RWPE2 (cell line): ENCODE results near the gene ZNF513.
A peak's percentile ranks its signal among the peaks of the same experiment; 100 is the strongest.
"Not testable (repeated sequence)": the region's sequence is repeated elsewhere in the genome, so short reads cannot be mapped to it uniquely, and the experiment has no call there.

Experiments used
- ATAC-seq: fragments of 200-7000 bp; cut with Tn5 transposase; 3 replicates; pipeline ENCODE4 v1.9.1; 2021; ENCODE audit warnings: low read depth
- DNase-seq: peaks from one replicate; pipeline ENCODE4 v3.0.0-alpha.2; 2020; ENCODE audit warnings: low spot score
- H3K27ac ChIP-seq: fragments of 450-650 bp; 2 replicates; pipeline ENCODE4 v1.5.1; 2017; ENCODE audit warnings: mild to moderate bottlenecking; ENCODE audit not compliant: poor library complexity, severe bottlenecking
- H3K27me3 ChIP-seq: fragments of 250-450 bp; sonication (Bioruptor Pico); 2 replicates; pipeline ENCODE4 v1.5.1; 2021; ENCODE audit warnings: mild to moderate bottlenecking, moderate library complexity; ENCODE audit not compliant: insufficient read depth, poor library complexity, severe bottlenecking
- H3K36me3 ChIP-seq: fragments of 250-450 bp; sonication (Bioruptor Pico); 2 replicates; pipeline ENCODE4 v1.5.1; 2020; ENCODE audit warnings: low read depth, mild to moderate bottlenecking, moderate library complexity
- H3K4me1 ChIP-seq: fragments of 250-450 bp; sonication (Bioruptor Pico); 2 replicates; pipeline ENCODE4 v1.5.1; 2021; ENCODE audit warnings: mild to moderate bottlenecking, moderate library complexity; ENCODE audit not compliant: insufficient read depth, poor library complexity, severe bottlenecking
- H3K4me3 ChIP-seq: fragments of 250-450 bp; sonication (Bioruptor Pico); 2 replicates; pipeline ENCODE4 v1.5.1; 2021; ENCODE audit warnings: mild to moderate bottlenecking, moderate library complexity; ENCODE audit not compliant: severe bottlenecking
- H3K9me3 ChIP-seq: fragments of 250-450 bp; sonication (Bioruptor Pico); 2 replicates; pipeline ENCODE4 v1.5.1; 2021; ENCODE audit warnings: mild to moderate bottlenecking, moderate library complexity; ENCODE audit not compliant: severe bottlenecking
- TF ChIP-seq, protein P1 (sequence below): fragments of 450-650 bp; IDR thresholded peaks from one replicate; pipeline ENCODE4 v1.5.1; 2017; ENCODE audit warnings: mild to moderate bottlenecking, moderate library complexity; ENCODE audit not compliant: poor library complexity, severe bottlenecking

The ZNF513 gene, protein sequence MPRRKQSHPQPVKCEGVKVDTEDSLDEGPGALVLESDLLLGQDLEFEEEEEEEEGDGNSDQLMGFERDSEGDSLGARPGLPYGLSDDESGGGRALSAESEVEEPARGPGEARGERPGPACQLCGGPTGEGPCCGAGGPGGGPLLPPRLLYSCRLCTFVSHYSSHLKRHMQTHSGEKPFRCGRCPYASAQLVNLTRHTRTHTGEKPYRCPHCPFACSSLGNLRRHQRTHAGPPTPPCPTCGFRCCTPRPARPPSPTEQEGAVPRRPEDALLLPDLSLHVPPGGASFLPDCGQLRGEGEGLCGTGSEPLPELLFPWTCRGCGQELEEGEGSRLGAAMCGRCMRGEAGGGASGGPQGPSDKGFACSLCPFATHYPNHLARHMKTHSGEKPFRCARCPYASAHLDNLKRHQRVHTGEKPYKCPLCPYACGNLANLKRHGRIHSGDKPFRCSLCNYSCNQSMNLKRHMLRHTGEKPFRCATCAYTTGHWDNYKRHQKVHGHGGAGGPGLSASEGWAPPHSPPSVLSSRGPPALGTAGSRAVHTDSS

DNA sequence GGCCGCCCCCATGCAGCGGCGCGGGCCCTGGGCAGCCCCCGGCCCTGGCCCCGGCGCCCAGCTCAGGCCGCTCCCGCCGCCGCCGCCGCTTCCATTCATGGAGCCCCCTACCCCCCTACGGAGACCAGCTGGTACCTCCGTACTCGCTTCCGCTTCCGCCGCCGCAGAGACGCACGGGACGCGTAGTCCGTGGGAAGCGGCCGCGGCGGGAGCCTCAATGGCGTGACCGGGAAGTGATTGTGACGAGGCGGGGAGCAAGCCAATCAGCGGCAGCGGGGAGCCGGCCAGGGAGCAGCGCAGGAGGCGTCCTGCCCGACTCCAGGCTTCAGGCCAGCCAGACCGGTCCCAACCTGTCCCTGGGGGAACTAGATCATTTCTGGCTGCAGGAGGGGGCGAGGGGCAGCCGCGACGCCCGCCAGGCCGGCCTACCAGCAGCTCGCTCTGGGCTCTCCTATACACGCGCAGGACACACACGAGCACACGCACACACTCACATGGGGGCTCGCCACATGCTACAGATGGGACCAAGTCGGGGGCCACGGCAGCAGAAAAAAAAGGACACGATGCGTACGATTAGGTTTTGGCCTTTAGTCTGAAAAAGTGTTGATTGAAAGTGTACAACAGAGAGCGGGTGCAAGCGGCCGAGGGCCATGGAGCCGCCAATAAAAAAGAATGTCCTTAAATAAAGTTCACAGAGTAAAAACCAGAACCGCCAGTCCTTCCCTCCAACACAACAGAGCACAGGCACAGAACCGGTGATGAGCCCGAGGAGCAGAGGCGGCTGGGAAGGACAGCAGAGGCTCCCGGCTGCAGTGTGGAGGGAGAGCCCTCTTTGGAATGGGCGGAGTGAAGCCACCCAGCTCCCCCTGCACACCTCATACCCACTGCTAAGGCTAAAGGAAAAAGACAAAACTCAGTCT is at the start of gene ZNF513:
Gene ZNF513 (minus strand): TSS at position 109 of the 920 bp plus-strand sequence. CDS start 208 bp downstream, outside the sequence.
- TF ChIP-seq, protein P1, sequence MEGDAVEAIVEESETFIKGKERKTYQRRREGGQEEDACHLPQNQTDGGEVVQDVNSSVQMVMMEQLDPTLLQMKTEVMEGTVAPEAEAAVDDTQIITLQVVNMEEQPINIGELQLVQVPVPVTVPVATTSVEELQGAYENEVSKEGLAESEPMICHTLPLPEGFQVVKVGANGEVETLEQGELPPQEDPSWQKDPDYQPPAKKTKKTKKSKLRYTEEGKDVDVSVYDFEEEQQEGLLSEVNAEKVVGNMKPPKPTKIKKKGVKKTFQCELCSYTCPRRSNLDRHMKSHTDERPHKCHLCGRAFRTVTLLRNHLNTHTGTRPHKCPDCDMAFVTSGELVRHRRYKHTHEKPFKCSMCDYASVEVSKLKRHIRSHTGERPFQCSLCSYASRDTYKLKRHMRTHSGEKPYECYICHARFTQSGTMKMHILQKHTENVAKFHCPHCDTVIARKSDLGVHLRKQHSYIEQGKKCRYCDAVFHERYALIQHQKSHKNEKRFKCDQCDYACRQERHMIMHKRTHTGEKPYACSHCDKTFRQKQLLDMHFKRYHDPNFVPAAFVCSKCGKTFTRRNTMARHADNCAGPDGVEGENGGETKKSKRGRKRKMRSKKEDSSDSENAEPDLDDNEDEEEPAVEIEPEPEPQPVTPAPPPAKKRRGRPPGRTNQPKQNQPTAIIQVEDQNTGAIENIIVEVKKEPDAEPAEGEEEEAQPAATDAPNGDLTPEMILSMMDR = no peak
- DNase-seq (peak; percentile 97), ATAC-seq (peak; percentile 87)
- Histone ChIP-seq H3K9me3 (no peaks in the 10 kb centered on the region), H3K4me1 (peaks cover 10% of the 10 kb centered on the region), H3K4me3 (peak within 1 kb of the TSS; percentile 86), H3K27ac (peak within 1 kb of the TSS; percentile 71), H3K27me3 (no peaks in the 10 kb centered on the region), H3K36me3 (peaks cover 81% of the 10 kb centered on the region)

DNA sequence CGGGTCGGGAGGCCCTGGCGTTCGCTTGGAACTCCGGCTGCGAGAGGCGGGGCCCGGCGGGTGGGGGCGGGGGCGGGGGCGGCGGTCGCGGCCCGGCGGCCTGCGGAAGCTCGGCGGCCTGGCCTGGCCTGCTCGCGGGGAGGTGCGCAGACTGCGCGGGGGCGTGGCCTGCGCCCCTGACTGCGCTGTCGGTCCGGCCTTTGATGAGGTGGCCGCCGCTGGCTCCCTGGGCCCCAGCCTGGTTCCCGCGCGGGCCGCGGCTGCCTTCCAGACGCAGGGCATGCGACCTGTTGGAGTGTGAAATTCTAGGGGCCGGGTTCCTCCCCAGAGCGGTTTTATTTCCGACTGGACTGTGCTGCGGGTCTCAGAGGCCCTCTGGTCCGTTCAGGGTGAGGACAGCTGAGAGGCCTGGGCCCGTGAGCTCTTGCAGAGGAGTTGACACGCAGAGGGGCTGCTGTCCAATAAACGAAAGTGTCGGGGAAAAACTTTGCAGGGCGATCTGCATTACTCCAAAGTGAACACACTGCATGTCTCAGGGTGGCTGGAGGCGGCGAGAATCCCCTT is 48.5 kb upstream of the ZNF513 start:
- TF ChIP-seq, protein P1 = no peak
- no peaks in the 10 kb centered on the region for H3K27me3 ChIP-seq
- no peaks in the 10 kb centered on the region for H3K9me3 ChIP-seq
- H3K4me1 ChIP-seq = peaks cover 20% of the 10 kb centered on the region
- H3K36me3 ChIP-seq = peaks cover 26% of the 10 kb centered on the region
- H3K4me3 ChIP-seq = peak overlapping the region; percentile 97
- no peak for DNase-seq
- peak overlapping the region; percentile 76 for H3K27ac ChIP-seq
- ATAC-seq = peak; percentile 78

DNA sequence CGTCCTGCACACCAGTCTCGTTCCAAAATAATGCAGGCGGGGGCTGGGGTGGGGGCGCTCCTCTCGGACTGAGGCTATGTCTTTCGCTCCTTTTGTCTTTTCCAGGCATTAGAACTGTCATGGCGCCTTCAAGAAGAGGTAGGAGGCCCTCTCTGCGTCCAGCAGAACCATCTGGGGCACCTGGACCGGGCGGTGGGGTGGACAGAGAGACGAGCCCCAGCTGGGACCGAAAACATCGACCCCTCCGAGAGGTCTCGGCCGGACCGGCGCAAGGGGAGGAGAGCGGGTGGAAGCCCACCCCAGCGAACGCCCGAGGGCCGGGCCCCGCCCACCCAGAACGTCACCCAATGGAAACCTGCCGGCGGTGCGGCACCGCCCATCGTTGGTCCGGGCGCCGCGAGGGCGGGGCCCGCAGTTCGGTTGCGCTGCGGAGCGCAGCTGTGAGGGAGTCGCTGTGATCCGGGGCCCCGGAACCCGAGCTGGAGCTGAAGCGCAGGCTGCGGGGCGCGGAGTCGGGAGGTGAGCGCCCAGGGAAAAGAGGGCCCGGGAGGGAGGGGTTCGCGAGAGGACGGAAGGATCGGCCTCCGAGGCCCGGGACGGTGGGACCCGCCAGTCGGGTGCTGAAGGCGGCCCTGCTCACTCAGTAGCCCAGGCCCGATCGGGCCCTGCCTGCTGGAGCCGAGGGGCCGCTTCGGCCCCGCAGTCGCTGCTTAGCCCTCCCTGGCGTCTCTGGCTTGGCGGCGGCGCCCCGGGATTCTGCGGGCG is 47.9 kb upstream of the ZNF513 start, which contains the start of gene NRBP1:
Gene NRBP1 (plus strand): TSS at position 419 of the 765 bp plus-strand sequence. CDS start 4,643 bp downstream, outside the sequence.
- DNase-seq = peak; percentile 86
- TF ChIP-seq, protein P1 = peak; percentile 27
- Histone ChIP-seq H3K9me3 (no peaks in the 10 kb centered on the region), H3K27me3 (no peaks in the 10 kb centered on the region), H3K4me1 (peaks cover 20% of the 10 kb centered on the region), H3K4me3 (peak within 1 kb of the TSS; percentile 97), H3K27ac (peak within 1 kb of the TSS; percentile 76), H3K36me3 (peaks cover 19% of the 10 kb centered on the region)
- ATAC-seq = peak; percentile 88

DNA sequence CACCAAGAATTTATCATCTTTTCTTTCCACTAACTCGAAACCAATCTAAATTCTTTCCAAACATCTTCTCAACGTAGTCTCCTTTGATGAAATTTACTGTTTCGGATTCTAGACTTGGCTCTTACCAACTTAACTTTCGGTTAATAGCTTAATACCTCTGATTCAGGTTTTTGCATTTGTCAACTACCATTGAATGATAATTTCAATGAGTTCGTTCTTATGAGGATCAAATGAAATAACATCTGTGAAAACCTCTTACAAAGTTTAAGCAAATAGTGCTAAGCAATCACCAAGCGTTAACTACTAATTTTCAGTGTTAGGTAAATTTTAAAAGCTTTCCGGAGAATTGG is 47.3 kb upstream of the ZNF513 start:
- Histone ChIP-seq H3K4me1 (peaks cover 20% of the 10 kb centered on the region), H3K4me3 (peak overlapping the region; percentile 97), H3K36me3 (peaks cover 14% of the 10 kb centered on the region), H3K9me3 (no peaks in the 10 kb centered on the region), H3K27me3 (no peaks in the 10 kb centered on the region), H3K27ac (peak overlapping the region; percentile 76)
- TF ChIP-seq, protein P1 = no peak
- DNase-seq (no peak), ATAC-seq (no peak)

DNA sequence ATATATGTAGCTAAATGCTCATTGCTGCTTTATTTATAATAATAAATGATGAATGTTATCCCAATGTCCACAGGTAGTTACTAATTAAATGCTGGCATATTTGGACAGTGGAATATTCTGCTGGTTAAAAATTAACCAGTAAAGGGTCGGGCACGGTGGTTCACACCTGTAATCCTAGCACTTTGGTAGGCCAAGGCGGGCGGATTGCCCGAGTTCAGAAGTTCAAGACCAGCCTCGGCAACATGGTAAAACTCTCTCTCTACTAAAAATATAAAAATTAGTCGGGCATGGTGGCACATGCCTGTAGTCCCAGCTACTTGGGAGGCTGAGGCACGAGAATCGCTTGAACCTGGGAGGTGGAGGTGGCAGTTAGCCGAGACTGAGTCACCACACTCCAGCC is 44.5 kb upstream of the ZNF513 start:
- not testable (repeated sequence) for ATAC-seq, H3K9me3 ChIP-seq, H3K36me3 ChIP-seq

More for the DNA sequence above, 44.5 kb upstream of the ZNF513 start:
- H3K27ac ChIP-seq, H3K4me1 ChIP-seq, DNase-seq, H3K27me3 ChIP-seq, H3K4me3 ChIP-seq: not testable (repeated sequence)
